Left lung (tissue), 10 donors: ENCODE results near the gene RFK. TPM values are rescaled to one million over a fixed set of nuclear protein-coding genes. Genes with fewer than 3 reads are reported as not detected.

Source experiments
- ATAC-seq: fragments of 200-7000 bp; cut with Tn5 transposase; one replicate; pipeline ENCODE4 v1.9.1; 2020; ENCODE audit warnings: moderate library complexity
- DNase-seq, 4 donors: peaks; one replicate each; pipeline ENCODE4 v3.0.0-alpha.2; 2013 to 2020
- H3K27ac ChIP-seq, 2 donors: fragments of 200-600 bp; sonication (generic) in 1 of 2; one replicate each; pipeline versions ENCODE4 v1.5.0 to v1.8.0; 2020 to 2021
- H3K27me3 ChIP-seq, 2 donors: fragments of 200-600 bp; sonication (generic) in 1 of 2; one replicate each; pipeline versions ENCODE4 v1.5.0 to v1.8.0; 2020 to 2021
- H3K36me3 ChIP-seq, 2 donors: fragments of 200-600 bp; sonication (generic) in 1 of 2; one replicate each; pipeline versions ENCODE4 v1.5.0 to v1.8.0; 2020 to 2021
- H3K4me1 ChIP-seq, 2 donors: fragments of 200-600 bp; one replicate each; pipeline ENCODE4 v1.8.0; 2021
- H3K4me3 ChIP-seq, 2 donors: fragments of 200-600 bp; sonication (generic) in 1 of 2; one replicate each; pipeline versions ENCODE4 v1.5.0 to v1.8.0; 2020 to 2021; ENCODE audit warnings: mild to moderate bottlenecking in 1 of 2
- H3K9me3 ChIP-seq, 2 donors: fragments of 200-600 bp; sonication (generic) in 1 of 2; one replicate each; pipeline versions ENCODE4 v1.5.0 to v1.8.0; 2020 to 2021
- CTCF ChIP-seq, 2 donors: fragments of 200-600 bp; sonication (generic) in 1 of 2; IDR thresholded peaks; one replicate each; pipeline versions ENCODE4 v1.5.0 to v1.8.0; 2021; ENCODE audit warnings: antibody characterized with exemption in 2 of 2
- intact Hi-C, 2 donors: fragments of 100-400 bp; cut with DNase I; formaldehyde crosslinking; loops; one replicate each; pipeline versions ENCODE4 v1.11.2 to v1.14.2; 2022
- polyA plus RNA-seq, 6 donors: library from polyadenylated mRNA; unstranded; fragments of 120-200 nt; gene quantifications; one replicate each; pipeline ENCODE4 v1.2.1, GENCODE V29; 2013; ENCODE audit not compliant: insufficient read length in 6 of 6
- total RNA-seq, 2 donors: library from RNA; stranded (reverse); fragmentation: NEBNext Ultra II Directional; extraction: Animal tissue kit (Norgen Biotek cat#: 25700); gene quantifications; one replicate each; pipeline ENCODE4 v1.2.1, GENCODE V29; 2021
- donor health status: DM: no; HTN: yes; CAD: no.
- donor health status: DM: no; HTN: no; CAD: no.

RFK gene
- total and polyA plus RNA-seq, 8 donors: 15.4 to 23.3 (median 19.6) TPM

GRCh38 chr9:76373173-76373783 lies 20.9 kb downstream of the RFK start:
- intact Hi-C loops: no loop called here
- H3K36me3 ChIP-seq: no peaks in the 10 kb centered on the region
- ATAC-seq: peak; percentile 67
- H3K4me3 ChIP-seq: no peak overlapping the region
- peaks cover 17 to 20% of the 10 kb centered on the region in 2 donors for H3K4me1 ChIP-seq
- H3K9me3 ChIP-seq: no peaks in the 10 kb centered on the region
- no peak overlapping the region for H3K27ac ChIP-seq
- TF ChIP-seq CTCF (IDR thresholded peaks at IDR 0.05): no peak
- peak in 2 of 4 donors; percentile 46 to 54 for DNase-seq
- no peaks in the 10 kb centered on the region for H3K27me3 ChIP-seq

GRCh38 chr9:76372336-76372735 lies 21.9 kb downstream of the RFK start:
- TF ChIP-seq CTCF (IDR thresholded peaks at IDR 0.05): no peak
- Histone ChIP-seq H3K4me1 (peaks cover 17 to 20% of the 10 kb centered on the region in 2 donors), H3K27ac (no peak overlapping the region), H3K9me3 (no peaks in the 10 kb centered on the region), H3K27me3 (no peaks in the 10 kb centered on the region), H3K36me3 (no peaks in the 10 kb centered on the region), H3K4me3 (no peak overlapping the region)
- DNase-seq (no peak), ATAC-seq (no peak)
- intact Hi-C loops: no loop called here

- TF ChIP-seq CTCF (IDR thresholded peaks at IDR 0.05): no peak
- Histone ChIP-seq H3K27ac (no peak overlapping the region), H3K9me3 (no peaks in the 10 kb centered on the region), H3K4me1 (peaks cover 17 to 20% of the 10 kb centered on the region in 2 donors), H3K4me3 (no peak overlapping the region), H3K36me3 (no peaks in the 10 kb centered on the region), H3K27me3 (no peaks in the 10 kb centered on the region)
- ATAC-seq: no peak
- intact Hi-C loops: no loop called here
- no peak for DNase-seq
Measured at GRCh38 chr9:76371901-76372300, 22.3 kb downstream of the RFK start.

GRCh38 chr9:76370396-76371023 lies 23.7 kb downstream of the RFK start:
- intact Hi-C loops: no loop called here
- no peak for TF ChIP-seq CTCF (IDR thresholded peaks at IDR 0.05)
- no peaks in the 10 kb centered on the region for H3K9me3 ChIP-seq

GRCh38 chr9:76369583-76369982 lies 24.6 kb downstream of the RFK start:
- H3K9me3 ChIP-seq: no peaks in the 10 kb centered on the region
- TF ChIP-seq CTCF (IDR thresholded peaks at IDR 0.05): no peak
- H3K27ac ChIP-seq: no peak overlapping the region
- ATAC-seq (peak; percentile 30), DNase-seq (peak in 1 of 4 donors; percentile 65)
- no peaks in the 10 kb centered on the region for H3K36me3 ChIP-seq
- H3K4me3 ChIP-seq: no peak overlapping the region
- no peaks in the 10 kb centered on the region for H3K27me3 ChIP-seq
- intact Hi-C loops: no loop called here
- peaks cover 12 to 15% of the 10 kb centered on the region in 2 donors for H3K4me1 ChIP-seq

More at GRCh38 chr9:76370396-76371023, 23.7 kb downstream of the RFK start:
- Histone ChIP-seq H3K27ac (no peak overlapping the region), H3K4me3 (no peak overlapping the region), H3K36me3 (no peaks in the 10 kb centered on the region), H3K4me1 (peaks cover 17 to 20% of the 10 kb centered on the region in 2 donors), H3K27me3 (no peaks in the 10 kb centered on the region)
- DNase-seq: peak in 1 of 4 donors; percentile 14
- ATAC-seq: no peak
